HFFc6 (cell line): ENCODE results near the gene USH2A. TPM values are rescaled to one million over a fixed set of nuclear protein-coding genes. Genes with fewer than 3 reads are reported as not detected.

Experiments used
- DNase-seq: peaks from one replicate; pipeline ENCODE4 v3.0.0-alpha.2; 2018
- H3K27ac Mint-ChIP-seq: 2 replicates; pipeline ENCODE4 v1.8.0; 2020; ENCODE audit warnings: mild to moderate bottlenecking, mixed read lengths
- H3K27me3 Mint-ChIP-seq: 2 replicates; pipeline ENCODE4 v1.8.0; 2021; ENCODE audit warnings: mild to moderate bottlenecking, moderate library complexity, mixed read lengths; ENCODE audit not compliant: insufficient read depth
- H3K36me3 Mint-ChIP-seq: 2 replicates; pipeline ENCODE4 v1.8.0; 2021; ENCODE audit warnings: low read depth, mixed read lengths
- H3K4me1 Mint-ChIP-seq: 2 replicates; pipeline ENCODE4 v1.8.0; 2020; ENCODE audit warnings: low read depth, mixed read lengths
- H3K4me3 Mint-ChIP-seq: 2 replicates; pipeline ENCODE4 v1.8.0; 2020; ENCODE audit warnings: mild to moderate bottlenecking, moderate library complexity, mixed read lengths
- H3K9me3 Mint-ChIP-seq: 2 replicates; pipeline ENCODE4 v1.8.0; 2020; ENCODE audit warnings: mild to moderate bottlenecking, mixed read lengths
- total RNA-seq, 6 experiments: library from RNA; stranded (reverse); fragmentation: NEBNext Ultra II Directional; extraction: Animal tissue kit (Norgen Biotek cat#: 25700); gene quantifications; 2 replicates in 1 of 6; 3 replicates in 5 of 6; pipeline ENCODE4 v1.2.3, GENCODE V29; 2021
- TF ChIP-seq, protein P1 (sequence below): fragments of 200-600 bp; sonication (generic); IDR thresholded peaks from 2 replicates; pipeline ENCODE4 v1.5.0; 2021; ENCODE audit warnings: antibody characterized with exemption, mild to moderate bottlenecking

USH2A gene
- total RNA-seq, 6 experiments from 2014 or later: 0.02 to 0.07 (median 0.04) TPM

DNA sequence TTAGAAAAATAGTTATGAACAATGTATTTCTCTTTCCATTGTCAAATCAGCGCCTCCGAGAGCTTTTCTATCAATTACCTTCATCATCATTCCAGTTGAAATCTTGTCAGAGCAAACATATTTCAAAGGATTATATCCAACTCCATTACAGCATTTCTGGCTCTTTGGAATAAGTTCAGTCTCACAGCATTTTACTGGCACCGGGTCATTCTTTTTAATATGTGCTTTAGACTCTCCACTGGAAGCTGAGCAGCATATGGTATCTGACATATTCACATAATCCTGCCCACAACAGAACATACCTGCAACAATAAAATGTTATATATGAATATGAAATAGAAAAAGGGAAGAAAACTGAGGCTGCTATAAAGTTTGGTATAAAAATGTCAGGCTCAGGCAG is 633.3 kb downstream of the USH2A start:
- Mint-ChIP-seq H3K27me3 (no peaks in the 10 kb centered on the region), H3K4me1 (peaks cover 58% of the 10 kb centered on the region), H3K9me3 (no peaks in the 10 kb centered on the region), H3K27ac (no peak overlapping the region), H3K36me3 (no peaks in the 10 kb centered on the region), H3K4me3 (no peak overlapping the region)
- TF ChIP-seq, protein P1, sequence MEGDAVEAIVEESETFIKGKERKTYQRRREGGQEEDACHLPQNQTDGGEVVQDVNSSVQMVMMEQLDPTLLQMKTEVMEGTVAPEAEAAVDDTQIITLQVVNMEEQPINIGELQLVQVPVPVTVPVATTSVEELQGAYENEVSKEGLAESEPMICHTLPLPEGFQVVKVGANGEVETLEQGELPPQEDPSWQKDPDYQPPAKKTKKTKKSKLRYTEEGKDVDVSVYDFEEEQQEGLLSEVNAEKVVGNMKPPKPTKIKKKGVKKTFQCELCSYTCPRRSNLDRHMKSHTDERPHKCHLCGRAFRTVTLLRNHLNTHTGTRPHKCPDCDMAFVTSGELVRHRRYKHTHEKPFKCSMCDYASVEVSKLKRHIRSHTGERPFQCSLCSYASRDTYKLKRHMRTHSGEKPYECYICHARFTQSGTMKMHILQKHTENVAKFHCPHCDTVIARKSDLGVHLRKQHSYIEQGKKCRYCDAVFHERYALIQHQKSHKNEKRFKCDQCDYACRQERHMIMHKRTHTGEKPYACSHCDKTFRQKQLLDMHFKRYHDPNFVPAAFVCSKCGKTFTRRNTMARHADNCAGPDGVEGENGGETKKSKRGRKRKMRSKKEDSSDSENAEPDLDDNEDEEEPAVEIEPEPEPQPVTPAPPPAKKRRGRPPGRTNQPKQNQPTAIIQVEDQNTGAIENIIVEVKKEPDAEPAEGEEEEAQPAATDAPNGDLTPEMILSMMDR: no peak
- DNase-seq: no peak

DNA sequence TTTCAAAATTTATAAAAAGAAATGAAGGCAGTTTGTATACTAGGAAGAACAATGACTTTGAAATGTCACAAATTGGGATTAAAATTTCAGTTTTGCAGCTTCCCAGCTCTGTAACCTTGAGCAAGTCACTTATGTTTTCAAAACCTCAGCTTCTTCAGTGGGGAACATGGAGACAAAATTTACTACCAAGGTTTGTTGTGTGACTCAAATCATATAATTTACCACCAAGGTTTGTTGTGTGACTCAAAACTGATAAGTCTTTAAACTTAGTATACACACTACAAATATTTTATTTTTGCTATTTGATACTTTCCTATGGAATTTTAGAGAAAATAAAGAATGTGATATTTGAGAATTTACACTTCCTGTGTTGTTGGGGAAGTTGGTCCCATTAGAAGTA is 636.3 kb downstream of the USH2A start:
- TF ChIP-seq, protein P1: no peak
- H3K36me3 Mint-ChIP-seq: no peaks in the 10 kb centered on the region
- no peaks in the 10 kb centered on the region for H3K27me3 Mint-ChIP-seq
- no peak for DNase-seq
- no peak overlapping the region for H3K27ac Mint-ChIP-seq
- no peaks in the 10 kb centered on the region for H3K9me3 Mint-ChIP-seq
- no peak overlapping the region for H3K4me3 Mint-ChIP-seq
- H3K4me1 Mint-ChIP-seq: peaks cover 39% of the 10 kb centered on the region

DNA sequence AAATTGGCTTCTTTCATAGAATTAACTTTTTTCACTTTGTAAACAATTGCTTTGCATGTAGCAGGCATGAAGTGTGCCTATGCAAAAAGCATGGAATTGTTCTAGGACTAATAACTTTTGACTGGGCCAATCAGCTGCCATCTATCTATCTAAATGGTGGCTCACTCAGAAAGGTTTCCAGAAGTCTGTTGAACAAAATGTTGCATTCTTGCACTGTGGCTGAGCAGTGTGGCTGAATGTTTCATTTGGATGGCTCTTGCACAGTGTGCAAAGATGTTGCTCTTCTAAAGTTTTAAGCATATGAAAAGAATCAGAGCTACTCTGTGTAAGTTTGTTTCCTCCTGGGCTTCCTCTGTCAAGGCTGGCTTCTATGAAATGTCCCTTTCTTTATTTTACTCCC is 642.6 kb downstream of the USH2A start:
- Mint-ChIP-seq H3K27ac (no peak overlapping the region), H3K9me3 (no peaks in the 10 kb centered on the region)

DNA sequence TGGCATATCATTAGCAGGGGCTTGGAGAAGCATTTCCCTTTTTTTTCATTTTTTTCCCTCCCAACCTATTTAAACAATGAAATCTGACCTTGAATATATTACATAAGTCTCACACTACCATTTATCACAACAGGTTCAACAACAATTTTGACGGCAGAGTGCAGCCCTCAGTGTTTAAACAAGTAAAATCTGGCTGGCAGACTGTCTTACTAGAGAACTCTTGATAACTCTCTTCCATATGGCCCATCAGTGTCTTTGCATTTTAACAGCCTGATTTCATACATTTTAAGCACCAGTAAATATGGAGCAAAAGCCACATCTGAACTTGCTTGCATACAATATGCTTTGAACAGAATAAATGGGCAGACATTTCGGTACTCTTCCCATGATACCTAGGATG is 643.1 kb downstream of the USH2A start:
- Mint-ChIP-seq H3K9me3 (no peaks in the 10 kb centered on the region), H3K36me3 (no peaks in the 10 kb centered on the region), H3K27me3 (peaks cover 1% of the 10 kb centered on the region; the same call in 1 of the 2 replicates), H3K4me3 (no peak overlapping the region), H3K4me1 (peaks cover 59% of the 10 kb centered on the region), H3K27ac (no peak overlapping the region)
- TF ChIP-seq, protein P1: no peak
- DNase-seq: no peak

More for the DNA sequence above, 642.6 kb downstream of the USH2A start:
- DNase-seq: no peak
- H3K27me3 Mint-ChIP-seq: peaks cover 1% of the 10 kb centered on the region; the same call in 1 of the 2 replicates
- no peaks in the 10 kb centered on the region for H3K36me3 Mint-ChIP-seq
- H3K4me3 Mint-ChIP-seq: no peak overlapping the region
- TF ChIP-seq, protein P1: no peak
- H3K4me1 Mint-ChIP-seq: peaks cover 59% of the 10 kb centered on the region

DNA sequence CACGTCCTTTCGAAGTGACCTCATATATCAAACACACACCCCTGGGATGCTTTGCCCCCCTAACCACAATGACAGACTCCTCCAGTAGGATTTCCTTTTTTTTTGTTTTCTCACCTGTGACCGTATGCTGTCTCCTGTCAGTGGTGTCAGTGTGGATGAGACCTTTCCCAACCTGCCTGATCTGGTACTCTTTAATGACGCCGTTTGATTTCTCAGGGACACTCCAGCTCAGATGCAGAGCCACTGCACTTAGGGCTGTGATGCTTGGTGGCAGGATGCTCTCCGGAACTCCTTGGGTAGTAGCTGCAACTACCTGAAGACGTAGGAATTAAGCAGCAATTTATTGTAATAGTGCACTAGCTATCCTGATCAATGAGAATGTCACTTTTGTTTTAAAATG is 643.5 kb downstream of the USH2A start:
- peaks cover 55% of the 10 kb centered on the region for H3K4me1 Mint-ChIP-seq
- no peak for DNase-seq
- peaks cover 1% of the 10 kb centered on the region; the same call in 1 of the 2 replicates for H3K27me3 Mint-ChIP-seq
- no peaks in the 10 kb centered on the region for H3K9me3 Mint-ChIP-seq
- TF ChIP-seq, protein P1: no peak
- no peak overlapping the region for H3K27ac Mint-ChIP-seq
- no peaks in the 10 kb centered on the region for H3K36me3 Mint-ChIP-seq
- no peak overlapping the region for H3K4me3 Mint-ChIP-seq
